ENCODE measurements around the gene IYD. TPM values are rescaled to one million over a fixed set of nuclear protein-coding genes. Genes with fewer than 3 reads are reported as not detected.

The IYD gene
- total RNA-seq, 1 donor, result not detected

GRCh38 chr6:150327117-150327774 lies 41.6 kb upstream of the IYD start:
- no peak overlapping the region for H3K4me3 ChIP-seq (ENCODE audit: low read depth, low read length)
- no peak for TF ChIP-seq CTCF (IDR thresholded peaks at IDR 0.05; ENCODE audit: insufficient read depth, low read depth, low read length)
- no peak for DNase-seq (ENCODE audit: low read depth)

GRCh38 chr6:150328744-150329405 lies 39.9 kb upstream of the IYD start:
- DNase-seq (ENCODE audit: low read depth), result no peak
- no peak overlapping the region for H3K4me3 ChIP-seq (ENCODE audit: low read depth, low read length)
- TF ChIP-seq CTCF (IDR thresholded peaks at IDR 0.05; ENCODE audit: insufficient read depth, low read depth, low read length), result no peak

- TF ChIP-seq CTCF (IDR thresholded peaks at IDR 0.05; ENCODE audit: insufficient read depth, low read depth, low read length), result no peak
- DNase-seq (ENCODE audit: low read depth), result no peak
- H3K4me3 ChIP-seq (ENCODE audit: low read depth, low read length), result no peak overlapping the region
These were observed 37.5 kb upstream of the IYD start for GRCh38 chr6:150331344-150331743.

- no peak for DNase-seq (ENCODE audit: low read depth)
- H3K4me3 ChIP-seq (ENCODE audit: low read depth, low read length), result no peak overlapping the region
- no peak for TF ChIP-seq CTCF (IDR thresholded peaks at IDR 0.05; ENCODE audit: insufficient read depth, low read depth, low read length)
These were observed 35.8 kb upstream of the IYD start for GRCh38 chr6:150332939-150333584.

GRCh38 chr6:150333585-150333941 lies 35.2 kb upstream of the IYD start:
- no peak overlapping the region for H3K4me3 ChIP-seq (ENCODE audit: low read depth, low read length)
- DNase-seq (ENCODE audit: low read depth), result no peak
- TF ChIP-seq CTCF (IDR thresholded peaks at IDR 0.05; ENCODE audit: insufficient read depth, low read depth, low read length), result no peak

- peak; percentile 77 for DNase-seq (ENCODE audit: low read depth)
- no peak overlapping the region for H3K4me3 ChIP-seq (ENCODE audit: low read depth, low read length)
- TF ChIP-seq CTCF (IDR thresholded peaks at IDR 0.05; ENCODE audit: insufficient read depth, low read depth, low read length), result peak; percentile 80
These were observed 33.7 kb upstream of the IYD start for GRCh38 chr6:150334790-150335783.

All from fibroblast of villous mesenchyme (primary cell).